A673 (cell line): Measurements from ENCODE around the gene CHFR.

Experiments used
- EZH2 ChIP-seq: fragments of 200-600 bp; sonication (generic); IDR thresholded peaks from 2 replicates; pipeline ENCODE4 v1.6.1; 2017; ENCODE audit warnings: borderline replicate concordance, low read depth, mild to moderate bottlenecking, mixed read lengths, antibody characterized with exemption, low read length; ENCODE audit not compliant: poor library complexity, severe bottlenecking
- TF ChIP-seq, protein P1 (sequence below): fragments of 300-800, 200-600 bp; sonication (generic); conservative IDR thresholded peaks from 2 replicates; pipeline ENCODE4 v1.5.1; 2017; ENCODE audit warnings: low read depth, mild to moderate bottlenecking, antibody characterized with exemption, low read length, moderate library complexity, mixed read lengths

DNA sequence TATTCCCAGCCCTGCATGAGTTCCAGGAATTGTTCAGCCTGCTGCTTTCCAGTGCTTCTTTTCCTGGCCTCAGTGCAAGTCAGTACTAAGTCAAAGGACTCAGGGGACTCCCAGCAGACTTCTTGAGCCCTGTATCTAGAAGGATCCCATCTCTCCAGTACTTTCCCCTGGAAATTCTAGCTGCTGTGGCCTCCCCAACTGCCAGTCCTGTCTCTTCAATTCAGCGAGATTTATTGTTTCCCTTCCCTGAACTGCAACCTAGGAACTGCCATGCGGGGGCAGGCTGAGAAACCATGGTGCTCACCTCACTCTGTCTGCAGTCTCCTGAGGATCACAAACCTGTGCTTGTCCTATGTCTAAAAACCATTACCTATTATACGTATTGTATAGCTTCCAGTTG, 37.0 kb upstream of the CHFR start:
- TF ChIP-seq, protein P1, sequence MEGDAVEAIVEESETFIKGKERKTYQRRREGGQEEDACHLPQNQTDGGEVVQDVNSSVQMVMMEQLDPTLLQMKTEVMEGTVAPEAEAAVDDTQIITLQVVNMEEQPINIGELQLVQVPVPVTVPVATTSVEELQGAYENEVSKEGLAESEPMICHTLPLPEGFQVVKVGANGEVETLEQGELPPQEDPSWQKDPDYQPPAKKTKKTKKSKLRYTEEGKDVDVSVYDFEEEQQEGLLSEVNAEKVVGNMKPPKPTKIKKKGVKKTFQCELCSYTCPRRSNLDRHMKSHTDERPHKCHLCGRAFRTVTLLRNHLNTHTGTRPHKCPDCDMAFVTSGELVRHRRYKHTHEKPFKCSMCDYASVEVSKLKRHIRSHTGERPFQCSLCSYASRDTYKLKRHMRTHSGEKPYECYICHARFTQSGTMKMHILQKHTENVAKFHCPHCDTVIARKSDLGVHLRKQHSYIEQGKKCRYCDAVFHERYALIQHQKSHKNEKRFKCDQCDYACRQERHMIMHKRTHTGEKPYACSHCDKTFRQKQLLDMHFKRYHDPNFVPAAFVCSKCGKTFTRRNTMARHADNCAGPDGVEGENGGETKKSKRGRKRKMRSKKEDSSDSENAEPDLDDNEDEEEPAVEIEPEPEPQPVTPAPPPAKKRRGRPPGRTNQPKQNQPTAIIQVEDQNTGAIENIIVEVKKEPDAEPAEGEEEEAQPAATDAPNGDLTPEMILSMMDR = no peak
- TF ChIP-seq EZH2 = no peak
